Measurements from ENCODE around the gene STK38L. TPM values are rescaled to one million over a fixed set of nuclear protein-coding genes. Genes with fewer than 3 reads are reported as not detected.
A peak's percentile ranks its signal among the peaks of the same experiment; 100 is the strongest.

STK38L gene
- total RNA-seq, 2 donors from 2014 or later = 17.5 to 28.0 TPM

DNA sequence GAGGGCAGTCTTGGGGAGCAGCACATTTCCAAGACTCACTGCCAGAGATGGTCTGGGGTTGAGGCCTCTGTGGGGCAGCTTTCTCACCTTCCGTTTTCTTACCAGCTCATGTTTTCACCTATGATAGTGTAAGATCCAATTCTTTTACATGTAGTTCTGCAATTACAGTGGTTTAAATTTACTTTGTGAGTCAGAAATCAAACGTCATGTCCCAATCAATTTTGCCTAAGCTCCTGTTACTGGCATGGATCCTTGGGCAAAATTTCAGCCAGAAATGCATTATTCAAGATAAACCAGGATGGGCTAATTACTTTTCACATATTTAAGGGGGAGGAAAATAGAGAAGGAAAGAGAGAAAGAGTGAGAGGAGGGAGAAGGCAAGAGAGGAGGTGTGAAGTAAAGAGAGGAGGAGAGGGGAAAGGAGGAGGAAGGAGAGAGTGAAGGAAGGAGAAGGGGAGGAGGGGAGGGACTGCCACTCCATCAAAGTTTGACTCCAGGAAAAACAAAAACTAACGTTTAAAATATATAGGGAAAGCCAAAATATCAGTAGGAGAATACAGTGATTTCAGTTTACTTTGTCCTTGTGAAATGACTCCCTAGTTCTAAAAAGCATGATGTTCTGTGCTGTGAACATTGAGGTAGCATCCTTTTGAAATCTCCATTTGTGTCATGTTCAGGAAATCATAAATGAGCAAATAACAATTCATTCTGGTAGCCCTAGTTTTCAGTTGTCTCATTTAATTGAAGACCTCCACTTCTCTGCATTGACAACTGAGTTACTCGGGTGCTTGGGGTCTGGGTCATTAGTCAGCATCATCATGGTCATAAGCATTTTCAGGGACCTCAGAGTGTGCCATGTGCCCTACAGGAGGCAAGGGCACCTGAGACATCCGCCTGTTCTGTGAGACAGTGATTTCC, 91.5 kb downstream of the STK38L start:
- H3K4me1 ChIP-seq = peaks cover 46% of the 10 kb centered on the region
- no peaks in the 10 kb centered on the region for H3K9me3 ChIP-seq
- H3K27ac ChIP-seq = peak overlapping the region; percentile 5 to 60 (median 42)
- ATAC-seq = no peak
- DNase-seq = peak in 1 of 4 donors; percentile 19
- no peak overlapping the region for H3K4me3 ChIP-seq
- H3K36me3 ChIP-seq (replicated peaks in 1 of 2; ENCODE audit: insufficient read depth in 1 of 2, low read depth in 2 of 2) = no peaks in the 10 kb centered on the region
- peaks cover 0 to 3% of the 10 kb centered on the region in 2 donors for H3K27me3 ChIP-seq
- TF ChIP-seq, protein P1, sequence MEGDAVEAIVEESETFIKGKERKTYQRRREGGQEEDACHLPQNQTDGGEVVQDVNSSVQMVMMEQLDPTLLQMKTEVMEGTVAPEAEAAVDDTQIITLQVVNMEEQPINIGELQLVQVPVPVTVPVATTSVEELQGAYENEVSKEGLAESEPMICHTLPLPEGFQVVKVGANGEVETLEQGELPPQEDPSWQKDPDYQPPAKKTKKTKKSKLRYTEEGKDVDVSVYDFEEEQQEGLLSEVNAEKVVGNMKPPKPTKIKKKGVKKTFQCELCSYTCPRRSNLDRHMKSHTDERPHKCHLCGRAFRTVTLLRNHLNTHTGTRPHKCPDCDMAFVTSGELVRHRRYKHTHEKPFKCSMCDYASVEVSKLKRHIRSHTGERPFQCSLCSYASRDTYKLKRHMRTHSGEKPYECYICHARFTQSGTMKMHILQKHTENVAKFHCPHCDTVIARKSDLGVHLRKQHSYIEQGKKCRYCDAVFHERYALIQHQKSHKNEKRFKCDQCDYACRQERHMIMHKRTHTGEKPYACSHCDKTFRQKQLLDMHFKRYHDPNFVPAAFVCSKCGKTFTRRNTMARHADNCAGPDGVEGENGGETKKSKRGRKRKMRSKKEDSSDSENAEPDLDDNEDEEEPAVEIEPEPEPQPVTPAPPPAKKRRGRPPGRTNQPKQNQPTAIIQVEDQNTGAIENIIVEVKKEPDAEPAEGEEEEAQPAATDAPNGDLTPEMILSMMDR (IDR thresholded peaks at IDR 0.05) = peak in 1 of 7 experiments; percentile 0
- no peak for TF ChIP-seq POLR2A (IDR thresholded peaks at IDR 0.05)
- WGBS, 2 donors = 42 to 52% methylated on average over 5 of the region's 5 CpGs
- intact Hi-C loops (cut with DNase I) = loop anchor here (5.0 kb wide), 1 partner anchor 47 kb away; no protein-coding TSS in a partner anchor

GRCh38 chr12:27336282-27336653, 92.2 kb downstream of the STK38L start:
- Histone ChIP-seq H3K4me3 (no peak overlapping the region), H3K27ac (no peak overlapping the region), H3K27me3 (peaks cover 0 to 3% of the 10 kb centered on the region in 2 donors), H3K4me1 (peaks cover 46% of the 10 kb centered on the region), H3K9me3 (no peaks in the 10 kb centered on the region), H3K36me3 (replicated peaks in 1 of 2; ENCODE audit: insufficient read depth in 1 of 2, low read depth in 2 of 2) (no peaks in the 10 kb centered on the region)
- 87 to 95% methylated on average over 2 of the region's 2 CpGs for whole genome bisulfite sequencing, 2 donors
- no peak for ATAC-seq
- intact Hi-C loops (cut with DNase I) = loop anchor here (5.0 kb wide), 1 partner anchor 46 kb away; no protein-coding TSS in a partner anchor
- DNase-seq = no peak
- TF ChIP-seq, protein P1 (IDR thresholded peaks at IDR 0.05) = no peak
- TF ChIP-seq POLR2A (IDR thresholded peaks at IDR 0.05) = no peak

- WGBS, 2 donors = 26 to 32% methylated on average over 1 of the region's 1 CpG
- Histone ChIP-seq H3K4me3 (no peak overlapping the region), H3K27ac (peak overlapping the region in 1 of 4 donors; percentile 14), H3K36me3 (replicated peaks in 1 of 2; ENCODE audit: insufficient read depth in 1 of 2, low read depth in 2 of 2) (no peaks in the 10 kb centered on the region), H3K27me3 (peaks cover 0 to 2% of the 10 kb centered on the region in 2 donors), H3K4me1 (peaks cover 39% of the 10 kb centered on the region), H3K9me3 (no peaks in the 10 kb centered on the region)
- peak in 1 of 4 donors; percentile 20 for DNase-seq
- TF ChIP-seq POLR2A (IDR thresholded peaks at IDR 0.05) = no peak
- TF ChIP-seq, protein P1 (IDR thresholded peaks at IDR 0.05) = no peak
- intact Hi-C loops (cut with DNase I) = loop anchor here (5.0 kb wide), 1 partner anchor 45 kb away; no protein-coding TSS in a partner anchor
- peak; percentile 37 for ATAC-seq
Observed at GRCh38 chr12:27337376-27337775, 93.3 kb downstream of the STK38L start.

DNA sequence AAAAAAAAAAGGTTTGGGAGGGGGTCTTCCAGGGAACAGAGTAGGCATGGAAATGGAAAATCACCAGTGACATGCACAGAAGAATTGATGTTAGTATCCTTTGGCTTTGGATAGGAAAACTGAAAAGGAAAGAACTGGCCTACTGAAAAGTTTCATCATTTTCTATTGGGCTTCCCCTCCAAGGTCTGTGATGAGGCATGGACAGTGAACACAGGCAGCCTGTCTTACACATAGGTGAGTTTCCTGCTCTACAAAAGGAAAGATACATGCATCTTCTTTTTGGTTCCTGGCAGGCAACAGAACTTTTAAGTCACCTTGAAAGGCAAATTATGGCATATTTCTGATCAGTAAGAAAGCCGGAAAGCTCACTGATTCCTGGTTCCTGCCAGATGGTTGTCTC, 94.4 kb downstream of the STK38L start:
- 97 to 100% methylated on average over 1 of the region's 1 CpG for WGBS, 2 donors

More for the DNA sequence above, 94.4 kb downstream of the STK38L start:
- Histone ChIP-seq H3K4me1 (peaks cover 32% of the 10 kb centered on the region), H3K9me3 (no peaks in the 10 kb centered on the region), H3K27ac (no peak overlapping the region), H3K27me3 (no peaks in the 10 kb centered on the region), H3K36me3 (replicated peaks in 1 of 2; ENCODE audit: insufficient read depth in 1 of 2, low read depth in 2 of 2) (no peaks in the 10 kb centered on the region), H3K4me3 (no peak overlapping the region)
- intact Hi-C loops (cut with DNase I) = loop anchor here (5.0 kb wide), 1 partner anchor 44 kb away; no protein-coding TSS in a partner anchor
- ATAC-seq (no peak), DNase-seq (no peak)
- TF ChIP-seq, protein P1 (IDR thresholded peaks at IDR 0.05) = no peak
- no peak for TF ChIP-seq POLR2A (IDR thresholded peaks at IDR 0.05)
